ENCODE measurements around the gene UBALD2. TPM values are rescaled to one million over a fixed set of nuclear protein-coding genes. Genes with fewer than 3 reads are reported as not detected.

UBALD2 gene
- polyA plus RNA-seq, 1 donor (not counting 4 experiments of a cell fraction or from before 2014, with no cell fraction given) = 33.9 TPM

- Histone ChIP-seq H3K4me1 (ENCODE audit: control insufficient read depth, extremely low read depth, insufficient read depth, low read length) (no peaks in the 10 kb centered on the region), H3K9me1 (ENCODE audit: control insufficient read depth, extremely low read depth, insufficient read depth, low read length) (no peaks in the 10 kb centered on the region), H3K4me2 (ENCODE audit: control insufficient read depth, extremely low read depth, insufficient read depth, low read depth, low read length) (no peak overlapping the region), H3K27ac (ENCODE audit: control insufficient read depth, insufficient read depth, low read length) (no peak overlapping the region), H3K79me2 (ENCODE audit: control insufficient read depth, insufficient read depth, low read length) (no peaks in the 10 kb centered on the region), H3K27me3 (ENCODE audit: control insufficient read depth, extremely low read depth, insufficient read depth, low read length) (no peaks in the 10 kb centered on the region), H2AFZ (ENCODE audit: control insufficient read depth, low read length) (no peak overlapping the region), H4K20me1 (ENCODE audit: control insufficient read depth, extremely low read depth, insufficient read depth, low read length) (no peaks in the 10 kb centered on the region), H3K9ac (ENCODE audit: control insufficient read depth, extremely low read depth, insufficient read depth, low read length) (no peak overlapping the region), H3K9me3 (ENCODE audit: control insufficient read depth, low read depth, low read length) (no peaks in the 10 kb centered on the region), H3K4me3 (ENCODE audit: control insufficient read depth in 2 of 3, extremely low read depth in 1 of 3, insufficient read depth in 2 of 3, low read depth in 1 of 3, low read length in 3 of 3) (no peak overlapping the region), H3K36me3 (ENCODE audit: control insufficient read depth in 2 of 2, extremely low read depth in 1 of 2, insufficient read depth in 2 of 2, low read length in 2 of 2) (peaks cover 20 to 23% of the 10 kb centered on the region in 2 experiments)
- FAIRE-seq (no peak), DNase-seq (ENCODE audit: low read depth, low spot score) (no peak)
- dilution Hi-C loops (cut with MboI; ENCODE audit: extremely low pct_ligation_motif_present, low sequenced_read_pairs) = no loop called here
- TF ChIP-seq CTCF (optimal IDR thresholded peaks at IDR 0.05 in 1 of 3, IDR thresholded peaks at IDR 0.05 in 1 of 3, conservative IDR thresholded peaks at IDR 0.05 in 1 of 3; ENCODE audit: extremely low read depth in 1 of 3, insufficient read depth in 2 of 3, low read length in 3 of 3) (no peak), EZH2 (IDR thresholded peaks at IDR 0.05; ENCODE audit: low read length) (no peak)
Measured at GRCh38 chr17:76314392-76315227, 49.5 kb downstream of the UBALD2 start.

DNA sequence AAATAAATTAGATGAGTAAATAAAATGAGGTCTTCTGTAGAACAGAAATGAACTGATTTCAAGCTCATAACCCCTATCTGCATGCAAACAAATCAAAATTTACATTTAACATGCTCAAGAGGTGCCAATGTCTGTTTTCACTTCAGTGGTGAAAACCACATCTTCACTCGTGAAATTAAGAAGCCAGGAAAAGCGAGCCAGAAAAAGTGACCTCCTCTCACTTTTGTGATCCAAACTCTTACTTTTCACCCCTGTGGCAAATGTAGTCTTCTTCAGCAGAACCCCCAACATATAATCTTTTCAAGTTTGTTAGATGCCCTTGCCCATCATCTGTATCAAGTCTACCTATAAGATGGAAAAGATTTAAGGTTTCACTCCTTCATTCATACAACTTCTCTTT, 52.4 kb downstream of the UBALD2 start:
- Histone ChIP-seq H3K27me3 (ENCODE audit: control insufficient read depth, extremely low read depth, insufficient read depth, low read length) (no peaks in the 10 kb centered on the region), H4K20me1 (ENCODE audit: control insufficient read depth, extremely low read depth, insufficient read depth, low read length) (no peaks in the 10 kb centered on the region), H3K4me2 (ENCODE audit: control insufficient read depth, extremely low read depth, insufficient read depth, low read depth, low read length) (no peak overlapping the region), H3K4me1 (ENCODE audit: control insufficient read depth, extremely low read depth, insufficient read depth, low read length) (no peaks in the 10 kb centered on the region), H3K9ac (ENCODE audit: control insufficient read depth, extremely low read depth, insufficient read depth, low read length) (no peak overlapping the region), H3K36me3 (ENCODE audit: control insufficient read depth in 2 of 2, extremely low read depth in 1 of 2, insufficient read depth in 2 of 2, low read length in 2 of 2) (peaks cover 10 to 16% of the 10 kb centered on the region in 2 experiments), H3K79me2 (ENCODE audit: control insufficient read depth, insufficient read depth, low read length) (no peaks in the 10 kb centered on the region), H3K9me1 (ENCODE audit: control insufficient read depth, extremely low read depth, insufficient read depth, low read length) (no peaks in the 10 kb centered on the region), H3K27ac (ENCODE audit: control insufficient read depth, insufficient read depth, low read length) (no peak overlapping the region), H2AFZ (ENCODE audit: control insufficient read depth, low read length) (no peak overlapping the region), H3K9me3 (ENCODE audit: control insufficient read depth, low read depth, low read length) (no peaks in the 10 kb centered on the region), H3K4me3 (ENCODE audit: control insufficient read depth in 2 of 3, extremely low read depth in 1 of 3, insufficient read depth in 2 of 3, low read depth in 1 of 3, low read length in 3 of 3) (no peak overlapping the region)
- DNase-seq (ENCODE audit: low read depth, low spot score) = no peak
- dilution Hi-C loops (cut with MboI; ENCODE audit: extremely low pct_ligation_motif_present, low sequenced_read_pairs) = no loop called here
- FAIRE-seq = no peak
- no peak for TF ChIP-seq CTCF (optimal IDR thresholded peaks at IDR 0.05 in 1 of 3, IDR thresholded peaks at IDR 0.05 in 1 of 3, conservative IDR thresholded peaks at IDR 0.05 in 1 of 3; ENCODE audit: extremely low read depth in 1 of 3, insufficient read depth in 2 of 3, low read length in 3 of 3)
- TF ChIP-seq EZH2 (IDR thresholded peaks at IDR 0.05; ENCODE audit: low read length) = no peak

Data from keratinocyte (primary cell).